Osteocyte (in vitro differentiated cells): ENCODE data around the gene MPPED2. TPM values are rescaled to one million over a fixed set of nuclear protein-coding genes. Genes with fewer than 3 reads are reported as not detected.

Source experiments
- DNase-seq: peaks from one replicate; pipeline ENCODE4 v3.0.0; 2021; ENCODE audit warnings: mixed read lengths; ENCODE audit not compliant: unreplicated experiment; ENCODE audit errors: extremely low spot score
- H3K27ac Mint-ChIP-seq: one replicate; pipeline ENCODE4 v1.8.0; 2021; ENCODE audit warnings: mild to moderate bottlenecking, mixed read lengths; ENCODE audit not compliant: unreplicated experiment
- H3K27me3 Mint-ChIP-seq: one replicate; pipeline ENCODE4 v1.8.0; 2021; ENCODE audit warnings: mixed read lengths; ENCODE audit not compliant: unreplicated experiment
- H3K36me3 Mint-ChIP-seq: one replicate; pipeline ENCODE4 v1.8.0; 2021; ENCODE audit warnings: mixed read lengths; ENCODE audit not compliant: unreplicated experiment
- H3K4me1 Mint-ChIP-seq: one replicate; pipeline ENCODE4 v1.8.0; 2021; ENCODE audit warnings: mixed read lengths; ENCODE audit not compliant: unreplicated experiment
- H3K4me3 Mint-ChIP-seq: one replicate; pipeline ENCODE4 v1.8.0; 2021; ENCODE audit warnings: mild to moderate bottlenecking, moderate library complexity, mixed read lengths; ENCODE audit not compliant: unreplicated experiment
- H3K9me3 Mint-ChIP-seq: one replicate; pipeline ENCODE4 v1.8.0; 2021; ENCODE audit warnings: mixed read lengths; ENCODE audit not compliant: unreplicated experiment
- CTCF ChIP-seq: fragments of 200-600 bp; sonication (generic); IDR thresholded peaks from 2 replicates; pipeline ENCODE4 v1.5.0; 2021; ENCODE audit warnings: antibody characterized with exemption, mild to moderate bottlenecking, moderate library complexity
- total RNA-seq: library from RNA; stranded (reverse); gene quantifications from 2 replicates; pipeline ENCODE4 v1.2.1, GENCODE V29; 2021

MPPED2 gene
- total RNA-seq, 1 donor from 2014 or later: not detected

DNA sequence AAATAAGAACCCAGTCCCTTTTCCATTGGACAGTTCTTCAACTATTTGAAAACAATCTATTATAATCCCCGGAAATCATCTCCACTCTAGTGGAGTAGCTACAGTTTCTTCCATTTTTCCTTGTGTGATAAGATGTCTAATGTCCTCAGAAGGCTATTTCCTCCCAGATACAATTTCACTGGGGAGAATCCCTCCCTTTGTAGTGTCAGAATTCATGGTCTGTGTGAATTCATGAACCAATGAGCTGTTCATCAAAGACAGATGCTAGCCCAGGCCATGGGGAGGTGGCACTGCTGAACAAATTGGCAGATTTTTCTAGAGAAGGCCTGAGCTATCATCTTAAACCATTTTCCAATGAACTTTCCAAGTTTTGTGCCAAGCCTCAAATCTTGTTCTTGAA, 45.4 kb downstream of the MPPED2 start:
- no peak overlapping the region for H3K27ac Mint-ChIP-seq

GRCh38 chr11:30538251-30538650, 47.9 kb downstream of the MPPED2 start:
- Mint-ChIP-seq H3K27ac (no peak overlapping the region), H3K27me3 (peaks cover 25% of the 10 kb centered on the region), H3K36me3 (no peaks in the 10 kb centered on the region), H3K9me3 (no peaks in the 10 kb centered on the region), H3K4me1 (no peaks in the 10 kb centered on the region), H3K4me3 (no peak overlapping the region)
- DNase-seq: no peak
- TF ChIP-seq CTCF: no peak

More for the DNA sequence above, 45.4 kb downstream of the MPPED2 start:
- H3K36me3 Mint-ChIP-seq: no peaks in the 10 kb centered on the region
- no peak for TF ChIP-seq CTCF
- H3K4me3 Mint-ChIP-seq: no peak overlapping the region
- H3K4me1 Mint-ChIP-seq: no peaks in the 10 kb centered on the region
- H3K27me3 Mint-ChIP-seq: peaks cover 13% of the 10 kb centered on the region
- no peak for DNase-seq
- no peaks in the 10 kb centered on the region for H3K9me3 Mint-ChIP-seq

DNA sequence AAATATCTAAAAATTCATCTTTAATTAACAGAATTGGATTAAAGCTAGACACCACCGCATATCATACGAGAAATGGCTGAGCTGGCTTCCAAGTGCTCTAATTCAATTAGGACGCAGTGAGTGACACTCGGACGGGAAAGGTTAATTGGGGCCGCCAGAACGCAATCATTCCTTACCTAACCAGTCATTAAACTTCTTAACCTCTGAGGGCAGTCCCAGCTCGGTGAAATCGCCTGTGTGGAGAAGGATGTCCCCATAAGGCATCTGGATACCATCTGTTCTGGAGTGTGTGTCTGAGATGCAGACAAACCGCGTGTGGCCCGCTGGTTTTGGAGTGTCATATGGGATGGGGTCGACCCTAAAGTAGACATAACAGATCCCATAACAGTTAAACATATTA, 50.3 kb downstream of the MPPED2 start:
- TF ChIP-seq CTCF: no peak
- no peaks in the 10 kb centered on the region for H3K4me1 Mint-ChIP-seq
- no peak for DNase-seq
- H3K9me3 Mint-ChIP-seq: no peaks in the 10 kb centered on the region
- peaks cover 25% of the 10 kb centered on the region for H3K27me3 Mint-ChIP-seq
- H3K4me3 Mint-ChIP-seq: no peak overlapping the region
- no peaks in the 10 kb centered on the region for H3K36me3 Mint-ChIP-seq
- H3K27ac Mint-ChIP-seq: no peak overlapping the region

DNA sequence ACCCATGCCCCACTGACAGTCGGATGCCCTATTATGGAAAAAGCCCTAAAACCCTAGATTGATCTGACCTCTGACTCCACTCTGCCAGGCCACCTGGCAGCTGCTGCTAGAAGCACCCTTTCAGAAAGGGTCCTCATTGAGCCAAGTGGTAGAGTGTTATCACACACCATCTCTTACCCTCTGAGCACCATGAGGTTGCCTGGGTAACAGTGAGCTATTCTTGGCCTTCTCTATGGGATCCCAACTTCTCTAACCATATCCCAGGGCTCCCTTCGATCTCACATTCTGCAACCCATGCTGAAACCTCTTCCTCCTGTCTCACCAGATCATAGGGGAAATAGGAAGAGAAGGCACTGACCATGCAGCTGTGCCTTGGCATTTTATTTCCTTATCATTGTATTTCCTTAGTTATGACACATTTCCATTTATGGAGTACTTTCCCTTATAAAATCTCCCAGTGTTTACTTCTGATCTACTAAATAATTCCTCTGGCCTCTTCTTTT, 52.7 kb downstream of the MPPED2 start:
- Mint-ChIP-seq H3K4me1 (no peaks in the 10 kb centered on the region), H3K9me3 (no peaks in the 10 kb centered on the region), H3K27me3 (peaks cover 25% of the 10 kb centered on the region), H3K4me3 (no peak overlapping the region), H3K27ac (no peak overlapping the region), H3K36me3 (no peaks in the 10 kb centered on the region)
- DNase-seq: no peak
- TF ChIP-seq CTCF: no peak

GRCh38 chr11:30527566-30527965, 58.6 kb downstream of the MPPED2 start:
- no peak for TF ChIP-seq CTCF
- DNase-seq: no peak
- Mint-ChIP-seq H3K4me3 (no peak overlapping the region), H3K36me3 (no peaks in the 10 kb centered on the region), H3K4me1 (no peaks in the 10 kb centered on the region), H3K9me3 (no peaks in the 10 kb centered on the region), H3K27me3 (no peaks in the 10 kb centered on the region), H3K27ac (no peak overlapping the region)
